Placental pericyte (primary cell): ENCODE measurements around the gene SHTN1. TPM values are rescaled to one million over a fixed set of nuclear protein-coding genes. Genes with fewer than 3 reads are reported as not detected.

Experiments used
- small RNA-seq: library from RNA; depleted of rRNA; stranded (forward); fragments of <200 nt; gene quantifications from one replicate; pipeline ENCODE3, GENCODE V24; 2012; ENCODE audit warnings: low replicate concordance
- total RNA-seq: library from RNA; depleted of rRNA; stranded (reverse); fragments of >200 nt; gene quantifications from 2 replicates; pipeline ENCODE4 v1.2.3, GENCODE V29; 2012

SHTN1 gene, protein sequence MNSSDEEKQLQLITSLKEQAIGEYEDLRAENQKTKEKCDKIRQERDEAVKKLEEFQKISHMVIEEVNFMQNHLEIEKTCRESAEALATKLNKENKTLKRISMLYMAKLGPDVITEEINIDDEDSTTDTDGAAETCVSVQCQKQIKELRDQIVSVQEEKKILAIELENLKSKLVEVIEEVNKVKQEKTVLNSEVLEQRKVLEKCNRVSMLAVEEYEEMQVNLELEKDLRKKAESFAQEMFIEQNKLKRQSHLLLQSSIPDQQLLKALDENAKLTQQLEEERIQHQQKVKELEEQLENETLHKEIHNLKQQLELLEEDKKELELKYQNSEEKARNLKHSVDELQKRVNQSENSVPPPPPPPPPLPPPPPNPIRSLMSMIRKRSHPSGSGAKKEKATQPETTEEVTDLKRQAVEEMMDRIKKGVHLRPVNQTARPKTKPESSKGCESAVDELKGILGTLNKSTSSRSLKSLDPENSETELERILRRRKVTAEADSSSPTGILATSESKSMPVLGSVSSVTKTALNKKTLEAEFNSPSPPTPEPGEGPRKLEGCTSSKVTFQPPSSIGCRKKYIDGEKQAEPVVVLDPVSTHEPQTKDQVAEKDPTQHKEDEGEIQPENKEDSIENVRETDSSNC
- total RNA-seq = 3.1 and 9.2 TPM in 2 replicates

DNA sequence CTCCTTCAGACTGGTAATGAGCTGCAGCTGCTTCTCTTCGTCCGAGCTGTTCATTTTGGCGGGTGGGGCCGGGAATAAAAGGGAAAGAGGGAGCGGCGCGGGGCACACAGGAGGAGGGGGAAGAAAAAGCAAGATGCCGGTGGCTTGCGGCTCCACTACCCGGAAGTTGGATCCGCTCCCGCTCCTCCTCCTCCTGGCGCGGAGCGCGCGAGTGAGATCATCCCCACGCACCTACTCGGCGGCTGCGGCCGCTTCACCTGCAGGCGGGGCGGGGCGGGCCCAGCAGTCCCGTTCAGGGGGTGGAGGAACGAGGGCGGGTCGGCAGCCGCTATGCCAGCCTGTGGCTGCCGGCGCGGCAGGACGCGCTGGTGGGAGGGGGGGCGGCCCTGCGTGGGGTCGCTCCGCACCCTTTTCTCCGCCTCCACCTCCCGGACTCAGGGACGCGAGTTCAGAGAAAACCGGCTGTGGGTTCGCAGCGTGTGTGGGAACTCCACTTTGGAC, at the start of gene SHTN1:
Gene SHTN1, minus strand, starts transcription at position 162 of the 501 bp plus-strand sequence. Its CDS starts 108 bp downstream, at position 54.

DNA sequence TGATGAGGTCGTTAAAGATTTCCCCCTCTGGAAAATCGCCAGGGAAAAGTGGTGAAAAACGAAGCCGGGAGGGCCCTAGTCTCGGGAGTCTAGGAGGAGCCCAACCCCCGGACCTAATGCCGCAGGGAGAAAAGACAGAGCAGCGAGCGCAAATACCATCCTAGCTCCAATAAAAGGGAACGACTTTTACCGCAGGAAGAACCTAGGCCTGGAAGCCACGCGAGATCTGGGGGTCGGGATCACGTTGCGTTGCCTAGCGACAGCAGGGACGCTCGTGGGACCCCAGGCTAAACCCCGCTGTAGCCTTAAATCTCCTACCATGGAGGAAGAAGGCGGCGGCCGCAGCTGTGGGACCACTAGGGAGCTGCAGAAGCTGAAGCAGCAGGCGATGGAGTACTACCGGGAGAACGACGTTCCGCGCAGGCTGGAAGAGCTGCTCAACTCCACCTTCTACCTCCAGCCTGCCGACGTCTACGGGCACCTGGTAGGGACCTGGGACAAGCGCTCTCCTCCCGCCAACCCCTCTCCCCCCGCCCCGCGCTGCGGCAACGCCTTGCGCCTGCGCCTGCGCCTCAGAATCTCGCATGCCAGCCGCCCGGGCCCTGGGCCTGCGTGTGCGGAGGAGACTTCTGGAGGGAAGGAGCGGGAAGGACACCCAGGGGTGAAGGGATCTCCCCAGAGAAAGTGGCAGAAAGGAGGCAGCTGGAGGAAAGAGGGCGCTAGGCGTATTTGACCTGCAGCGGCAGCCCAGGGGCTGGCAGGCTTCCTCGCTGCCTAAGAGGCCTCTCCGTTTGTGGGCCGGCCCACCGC, 155.5 kb downstream of the SHTN1 start, which contains the start of gene ENO4:
Gene ENO4, plus strand, starts transcription at position 252 of the 810 bp plus-strand sequence. Its CDS starts 68 bp downstream, at position 320.

Small RNAs within 50 kb of the gene (small RNA-seq; reads per million reads assigned to genes)
- not detected for gene AC012308.1

Other genes starting within 250 kb of the SHTN1 start
- gene ENO4, start 155.7 kb downstream of the SHTN1 start, total RNA-seq = under 0.01 TPM in 1 of 2 replicates, not detected in the other
- gene VAX1, start 133.1 kb upstream of the SHTN1 start, total RNA-seq = not detected in 2 replicates
- not detected in 2 replicates for gene KCNK18, start 192.3 kb upstream of the SHTN1 start, total RNA-seq
- gene SLC18A2, start 235.9 kb upstream of the SHTN1 start, total RNA-seq = not detected in 2 replicates